Coronary artery (tissue), 2 donors: ENCODE data around the gene MAP2K5.

ENCODE experiments used
- DNase-seq: peaks from one replicate; pipeline ENCODE4 v3.0.0-alpha.2; 2017; ENCODE audit warnings: low spot score
- H3K27ac ChIP-seq, 2 donors: fragments of 200-600 bp; sonication (generic); one replicate each; pipeline ENCODE4 v1.5.1; 2016 to 2019
- H3K4me3 ChIP-seq: fragments of 200-600 bp; sonication (generic); 2 replicates; pipeline ENCODE4 v1.5.1; 2016; ENCODE audit warnings: mild to moderate bottlenecking, moderate library complexity
- TF ChIP-seq, protein P1 (sequence below): fragments of 200-600 bp; sonication (generic); IDR thresholded peaks from one replicate; pipeline ENCODE4 v1.5.1; 2019; ENCODE audit warnings: antibody characterized with exemption

The MAP2K5 gene

GRCh38 chr15:67570875-67571647 is 28.6 kb downstream of the MAP2K5 start:
- no peak overlapping the region for H3K27ac ChIP-seq
- no peak for DNase-seq
- TF ChIP-seq, protein P1, sequence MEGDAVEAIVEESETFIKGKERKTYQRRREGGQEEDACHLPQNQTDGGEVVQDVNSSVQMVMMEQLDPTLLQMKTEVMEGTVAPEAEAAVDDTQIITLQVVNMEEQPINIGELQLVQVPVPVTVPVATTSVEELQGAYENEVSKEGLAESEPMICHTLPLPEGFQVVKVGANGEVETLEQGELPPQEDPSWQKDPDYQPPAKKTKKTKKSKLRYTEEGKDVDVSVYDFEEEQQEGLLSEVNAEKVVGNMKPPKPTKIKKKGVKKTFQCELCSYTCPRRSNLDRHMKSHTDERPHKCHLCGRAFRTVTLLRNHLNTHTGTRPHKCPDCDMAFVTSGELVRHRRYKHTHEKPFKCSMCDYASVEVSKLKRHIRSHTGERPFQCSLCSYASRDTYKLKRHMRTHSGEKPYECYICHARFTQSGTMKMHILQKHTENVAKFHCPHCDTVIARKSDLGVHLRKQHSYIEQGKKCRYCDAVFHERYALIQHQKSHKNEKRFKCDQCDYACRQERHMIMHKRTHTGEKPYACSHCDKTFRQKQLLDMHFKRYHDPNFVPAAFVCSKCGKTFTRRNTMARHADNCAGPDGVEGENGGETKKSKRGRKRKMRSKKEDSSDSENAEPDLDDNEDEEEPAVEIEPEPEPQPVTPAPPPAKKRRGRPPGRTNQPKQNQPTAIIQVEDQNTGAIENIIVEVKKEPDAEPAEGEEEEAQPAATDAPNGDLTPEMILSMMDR, result no peak
- H3K4me3 ChIP-seq, result no peak overlapping the region

- DNase-seq, result no peak
- Histone ChIP-seq H3K27ac (no peak overlapping the region), H3K4me3 (no peak overlapping the region)
- TF ChIP-seq, protein P1, result no peak
These were observed 29.3 kb downstream of the MAP2K5 start for GRCh38 chr15:67571648-67572415.

DNA sequence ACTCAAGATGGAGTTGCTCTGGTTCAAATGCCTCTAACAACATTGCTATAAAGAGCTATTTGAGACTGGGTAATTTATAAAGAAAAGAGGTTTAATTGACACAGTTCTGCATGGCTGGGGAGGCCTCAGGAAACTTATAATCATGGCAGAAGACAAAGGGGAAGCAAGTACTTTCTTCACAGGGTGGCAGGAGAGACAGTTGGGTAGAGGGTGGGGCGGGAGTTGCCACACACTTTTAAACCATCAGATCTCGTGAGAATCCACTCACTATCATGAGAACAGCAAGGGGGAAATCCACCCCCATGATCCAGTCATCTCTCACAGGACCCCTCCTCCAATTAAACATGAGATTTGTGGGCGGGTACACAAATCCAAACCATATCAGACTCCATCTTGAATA is 30.7 kb downstream of the MAP2K5 start:
- TF ChIP-seq, protein P1, result no peak
- DNase-seq, result no peak
- Histone ChIP-seq H3K4me3 (no peak overlapping the region), H3K27ac (no peak overlapping the region)

DNA sequence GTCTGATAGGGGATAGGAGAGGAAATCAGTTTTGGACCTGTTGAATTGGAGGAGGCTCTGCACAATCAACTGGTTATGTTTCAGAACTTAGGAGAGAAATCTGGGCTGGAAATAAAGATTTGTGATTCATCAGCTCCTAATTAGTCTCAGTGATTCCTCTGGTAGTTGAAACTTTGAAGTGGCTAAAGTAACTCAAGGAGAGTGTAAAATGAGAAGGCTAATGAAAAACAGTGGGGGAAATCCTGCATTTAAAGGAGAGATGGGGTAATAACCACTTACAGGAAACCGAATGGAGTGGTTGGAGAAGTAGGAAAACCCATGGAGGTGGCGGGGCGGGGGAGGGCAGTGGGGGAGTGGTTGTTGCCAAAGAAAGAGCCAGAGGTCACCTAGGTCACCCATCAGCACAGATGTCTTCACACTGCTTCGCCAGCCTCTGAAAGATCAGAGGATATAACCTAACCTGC is 32.6 kb downstream of the MAP2K5 start:
- no peak for DNase-seq
- TF ChIP-seq, protein P1, result no peak

GRCh38 chr15:67578020-67578600 is 35.6 kb downstream of the MAP2K5 start:
- H3K4me3 ChIP-seq, result no peak overlapping the region
- TF ChIP-seq, protein P1, result no peak
- DNase-seq, result no peak
- no peak overlapping the region for H3K27ac ChIP-seq

More for the DNA sequence above, 32.6 kb downstream of the MAP2K5 start:
- Histone ChIP-seq H3K4me3 (no peak overlapping the region), H3K27ac (no peak overlapping the region)

- H3K4me3 ChIP-seq, result no peak overlapping the region
- no peak for DNase-seq
- TF ChIP-seq, protein P1, result no peak
- H3K27ac ChIP-seq, result no peak overlapping the region
These were observed 36.7 kb downstream of the MAP2K5 start for GRCh38 chr15:67579164-67579563.
